H1 (cell line): ENCODE results near the gene TBC1D26. TPM values are rescaled to one million over a fixed set of nuclear protein-coding genes. Genes with fewer than 3 reads are reported as not detected.

Source experiments
- JUN ChIP-seq: IDR thresholded peaks from 2 replicates; pipeline ENCODE4 v1.6.1; 2011; ENCODE audit warnings: low read depth, mild to moderate bottlenecking, improper control_type of control experiment, low read length
- KDM4A ChIP-seq: IDR thresholded peaks from one replicate; pipeline ENCODE4 v1.7.1; 2012; ENCODE audit warnings: low read depth, mild to moderate bottlenecking, moderate library complexity, low read length, inconsistent platforms; ENCODE audit not compliant: severe bottlenecking
- POLR2A ChIP-seq, 2 experiments: IDR thresholded peaks; 1 replicate in 1 of 2; 2 replicates in 1 of 2; pipeline ENCODE4 v1.6.1; 2011; ENCODE audit warnings: low read depth in 2 of 2, low read length in 2 of 2, mild to moderate bottlenecking in 2 of 2; ENCODE audit errors: control extremely low read depth in 1 of 2
- SUZ12 ChIP-seq: fragments of 200-600 bp; sonication (generic); IDR thresholded peaks from 2 replicates; pipeline ENCODE4 v1.6.1; 2012; ENCODE audit warnings: mild to moderate bottlenecking, inconsistent platforms, low read length, moderate library complexity, mixed read lengths
- polyA plus RNA-seq, 7 experiments: library from polyadenylated mRNA; depleted of rRNA in 3 of 7; stranded (reverse) in 5 of 7; unstranded in 2 of 7; fragments of >200 nt in 5 of 7; fragments of 200-250 nt in 2 of 7; gene quantifications; 1 replicate in 5 of 7; 2 replicates in 1 of 7; 4 replicates in 1 of 7; pipeline versions ENCODE4 v1.2.1 to v1.2.3, GENCODE V29; 2011 to 2013; ENCODE audit warnings: missing spikeins in 2 of 7, mixed read lengths in 2 of 7
- total RNA-seq: library from RNA; stranded (reverse); fragmentation: NEBNext Ultra II Directional; extraction: Animal tissue kit (Norgen Biotek cat#: 25700); gene quantifications from 2 replicates; pipeline ENCODE4 v1.2.1, GENCODE V29; 2021

TBC1D26 gene
- total and polyA plus RNA-seq, 2 of the 8 experiments (the other 6 are each of a cell fraction or from before 2014, with no cell fraction given), result 0.84 to 1.4 TPM

DNA sequence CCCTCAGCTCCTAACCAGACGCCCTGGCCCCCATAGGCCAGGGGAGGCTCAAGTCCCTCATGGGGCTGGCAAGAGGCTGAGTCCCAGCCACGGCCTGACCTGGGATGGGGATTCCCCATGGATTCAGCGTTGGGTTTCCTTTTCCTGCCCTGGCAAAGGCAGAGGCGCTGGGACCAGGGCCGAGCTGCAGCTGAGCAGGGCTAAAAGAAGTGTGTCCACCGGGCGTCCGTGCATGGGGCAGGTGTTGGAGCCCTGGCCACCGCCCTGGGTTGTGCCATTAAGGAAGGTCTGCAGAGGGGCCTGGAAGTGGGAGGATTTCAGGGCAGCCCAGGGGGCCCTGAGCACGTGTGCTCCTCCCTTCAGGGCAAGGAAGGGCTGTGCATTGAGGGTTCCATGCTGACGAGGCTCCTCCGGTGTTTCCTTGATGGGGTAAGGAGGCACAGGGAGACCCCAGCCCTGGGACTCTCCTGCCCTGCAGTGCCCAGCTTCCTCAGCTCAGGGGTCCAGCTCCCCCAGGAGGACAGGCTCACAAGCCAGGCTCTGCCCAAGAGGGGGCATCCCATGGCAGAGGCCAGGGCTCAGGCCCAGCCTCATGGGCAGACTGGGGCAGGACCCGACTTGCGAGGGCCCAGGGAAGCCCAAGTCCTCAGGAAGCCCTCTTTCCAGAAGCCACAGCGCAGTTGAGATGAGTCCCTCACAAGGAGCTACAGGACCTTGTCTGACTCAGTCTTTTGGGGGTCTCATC is 10.1 kb downstream of the TBC1D26 start (continued):
- TF ChIP-seq KDM4A (no peak), JUN (no peak), SUZ12 (no peak), POLR2A (IDR thresholded peaks at IDR 0.05; ENCODE audit: control extremely low read depth in 1 of 2, low read depth in 2 of 2, low read length in 2 of 2) (no peak)
